OCI-LY1 (cell line): ENCODE measurements around the gene DUT.

Experiments used
- CTCF ChIP-seq: fragments of 200-600 bp; sonication (generic), shearing (Covaris generic); IDR thresholded peaks from 2 replicates; pipeline ENCODE4 v1.5.1; 2017; ENCODE audit warnings: mild to moderate bottlenecking, antibody characterized with exemption, low read length, moderate library complexity, mixed read lengths
- EZH2 ChIP-seq: fragments of 200-600 bp; sonication (generic), shearing (Covaris generic); IDR thresholded peaks from 2 replicates; pipeline ENCODE4 v1.8.0; 2017; ENCODE audit warnings: borderline replicate concordance, mixed run types, mild to moderate bottlenecking, antibody characterized with exemption, low read length, moderate library complexity, mixed read lengths

GRCh38 chr15:48388910-48389309, 57.7 kb downstream of the DUT start:
- TF ChIP-seq CTCF, result no peak
- TF ChIP-seq EZH2, result no peak
